HEK293 (cell line): ENCODE measurements around the gene ARHGAP33.

Source experiments
- BCL6B ChIP-seq: fragments of 450-650 bp; formaldehyde crosslinking; IDR thresholded peaks from 2 replicates; pipeline ENCODE4 v1.5.1; 2017; ENCODE audit warnings: missing biosample characterization, missing genetic modification characterization
- GFI1B ChIP-seq: fragments of 450-650 bp; formaldehyde crosslinking; IDR thresholded peaks from 2 replicates; pipeline ENCODE4 v1.5.1; 2016; ENCODE audit warnings: missing biosample characterization, missing genetic modification characterization
- GLIS2 ChIP-seq: fragments of 450-650 bp; formaldehyde crosslinking; IDR thresholded peaks from 2 replicates; pipeline ENCODE4 v1.5.1; 2016; ENCODE audit warnings: missing biosample characterization, missing genetic modification characterization
- KLF8 ChIP-seq: fragments of 450-650 bp; formaldehyde crosslinking; IDR thresholded peaks from 2 replicates; pipeline ENCODE4 v1.5.1; 2016; ENCODE audit warnings: missing biosample characterization, missing genetic modification characterization
- KLF9 ChIP-seq: fragments of 450-650 bp; formaldehyde crosslinking; IDR thresholded peaks from 2 replicates; pipeline ENCODE4 v1.5.1; 2016; ENCODE audit warnings: missing biosample characterization, missing genetic modification characterization, low read depth
- OSR2 ChIP-seq: fragments of 450-650 bp; formaldehyde crosslinking; IDR thresholded peaks from 2 replicates; pipeline ENCODE4 v1.5.1; 2016; ENCODE audit warnings: missing biosample characterization, missing genetic modification characterization
- PATZ1 ChIP-seq: fragments of 450-650 bp; formaldehyde crosslinking; IDR thresholded peaks from 2 replicates; pipeline ENCODE4 v1.5.1; 2016; ENCODE audit warnings: missing biosample characterization, missing genetic modification characterization
- PRDM10 ChIP-seq: fragments of 450-650 bp; formaldehyde crosslinking; IDR thresholded peaks from 2 replicates; pipeline ENCODE4 v1.5.1; 2016; ENCODE audit warnings: missing biosample characterization, missing genetic modification characterization
- REPIN1 ChIP-seq: fragments of 450-650 bp; formaldehyde crosslinking; IDR thresholded peaks from 2 replicates; pipeline ENCODE4 v1.5.1; 2017; ENCODE audit warnings: missing biosample characterization, missing genetic modification characterization, low read depth
- ZFP69B ChIP-seq: fragments of 450-650 bp; formaldehyde crosslinking; IDR thresholded peaks from 2 replicates; pipeline ENCODE4 v1.5.1; 2016; ENCODE audit warnings: missing biosample characterization, missing genetic modification characterization
- ZIC2 ChIP-seq: fragments of 450-650 bp; formaldehyde crosslinking; IDR thresholded peaks from 2 replicates; pipeline ENCODE4 v1.5.1; 2016; ENCODE audit warnings: missing biosample characterization, missing genetic modification characterization
- ZNF112 ChIP-seq: fragments of 450-650 bp; formaldehyde crosslinking; IDR thresholded peaks from 2 replicates; pipeline ENCODE4 v1.5.0; 2017; ENCODE audit warnings: missing biosample characterization, missing genetic modification characterization
- ZNF155 ChIP-seq: fragments of 450-650 bp; formaldehyde crosslinking; IDR thresholded peaks from 2 replicates; pipeline ENCODE4 v1.5.1; 2016; ENCODE audit warnings: missing biosample characterization, missing genetic modification characterization
- ZNF174 ChIP-seq: fragments of 450-650 bp; formaldehyde crosslinking; IDR thresholded peaks from 2 replicates; pipeline ENCODE4 v1.5.0; 2017; ENCODE audit warnings: missing biosample characterization, mild to moderate bottlenecking, missing genetic modification characterization
- ZNF214 ChIP-seq: fragments of 450-650 bp; formaldehyde crosslinking; IDR thresholded peaks from 2 replicates; pipeline ENCODE4 v1.5.1; 2017; ENCODE audit warnings: missing biosample characterization, mild to moderate bottlenecking, missing genetic modification characterization, borderline replicate concordance
- ZNF341 ChIP-seq: fragments of 450-650 bp; formaldehyde crosslinking; IDR thresholded peaks from 2 replicates; pipeline ENCODE4; 2016; ENCODE audit warnings: low read depth, missing biosample characterization, missing genetic modification characterization
- ZNF530 ChIP-seq: fragments of 450-650 bp; formaldehyde crosslinking; IDR thresholded peaks from 2 replicates; pipeline ENCODE4 v1.5.1; 2016; ENCODE audit warnings: low read depth, missing biosample characterization, missing genetic modification characterization
- ZNF654 ChIP-seq: fragments of 450-650 bp; formaldehyde crosslinking; IDR thresholded peaks from 2 replicates; pipeline ENCODE4 v1.5.1; 2016; ENCODE audit warnings: low read depth, missing biosample characterization, missing genetic modification characterization
- ZNF658 ChIP-seq: fragments of 450-650 bp; formaldehyde crosslinking; IDR thresholded peaks from 2 replicates; pipeline ENCODE4; 2016; ENCODE audit warnings: missing biosample characterization, missing genetic modification characterization
- ZNF664 ChIP-seq: fragments of 450-650 bp; formaldehyde crosslinking; IDR thresholded peaks from 2 replicates; pipeline ENCODE4 v1.5.1; 2016; ENCODE audit warnings: missing biosample characterization, missing genetic modification characterization
- ZNF670 ChIP-seq: fragments of 450-650 bp; formaldehyde crosslinking; IDR thresholded peaks from 2 replicates; pipeline ENCODE4 v1.5.1; 2016; ENCODE audit warnings: missing biosample characterization, missing genetic modification characterization, low read depth
- ZNF776 ChIP-seq: fragments of 450-650 bp; formaldehyde crosslinking; IDR thresholded peaks from 2 replicates; pipeline ENCODE4 v1.5.0; 2017; ENCODE audit warnings: missing biosample characterization, missing genetic modification characterization, borderline replicate concordance
- ZSCAN16 ChIP-seq: fragments of 450-650 bp; formaldehyde crosslinking; IDR thresholded peaks from 2 replicates; pipeline ENCODE4 v1.5.1; 2016; ENCODE audit warnings: missing biosample characterization, missing genetic modification characterization
- ZXDB ChIP-seq: fragments of 450-650 bp; formaldehyde crosslinking; IDR thresholded peaks from 2 replicates; pipeline ENCODE4 v1.5.1; 2016; ENCODE audit warnings: missing biosample characterization, missing genetic modification characterization
- TF ChIP-seq, protein P1 (sequence below): fragments of 450-650 bp; formaldehyde crosslinking; IDR thresholded peaks from 2 replicates; pipeline ENCODE4 v1.5.1; 2016; ENCODE audit warnings: missing biosample characterization, missing genetic modification characterization
- TF ChIP-seq, protein P2 (sequence below): fragments of 450-650 bp; formaldehyde crosslinking; IDR thresholded peaks from 2 replicates; pipeline ENCODE4 v1.5.1; 2016; ENCODE audit warnings: missing biosample characterization, missing genetic modification characterization, borderline replicate concordance
- TF ChIP-seq, protein P3 (sequence below): fragments of 450-650 bp; formaldehyde crosslinking; IDR thresholded peaks from 2 replicates; pipeline ENCODE4 v1.5.1; 2016; ENCODE audit warnings: missing biosample characterization, missing genetic modification characterization
- TF ChIP-seq, protein P4 (sequence below): fragments of 450-650 bp; formaldehyde crosslinking; IDR thresholded peaks from 2 replicates; pipeline ENCODE4 v1.5.1; 2016; ENCODE audit warnings: missing biosample characterization, missing genetic modification characterization

ARHGAP33 gene

GRCh38 chr19:35781650-35782049, 6.3 kb downstream of the ARHGAP33 start (continued):
- TF ChIP-seq PRDM10 (peak; percentile 13; the same call in 1 of the 2 replicates), ZSCAN16 (tag by site-specific recombination) (no peak), ZNF658 (tag by site-specific recombination) (no peak), KLF8 (no peak; the same call in 1 of the 2 replicates), KLF9 (tag by site-specific recombination) (no peak), ZNF112 (tag by site-specific recombination) (no peak), ZNF214 (tag by site-specific recombination) (no peak), GFI1B (tag by site-specific recombination) (no peak), ZNF776 (tag by site-specific recombination) (no peak), BCL6B (tag by site-specific recombination) (no peak), PATZ1 (tag by site-specific recombination) (no peak), ZNF654 (tag by site-specific recombination) (no peak), OSR2 (tag by site-specific recombination) (no peak), ZNF670 (tag by site-specific recombination) (no peak), ZNF341 (peak; percentile 54), GLIS2 (peak; percentile 70), ZNF155 (no peak), ZIC2 (tag by site-specific recombination) (peak; percentile 82), ZXDB (tag by site-specific recombination) (no peak), ZNF530 (tag by site-specific recombination) (no peak), ZFP69B (tag by site-specific recombination) (no peak), ZNF664 (tag by site-specific recombination) (no peak), ZNF174 (tag by site-specific recombination) (no peak), REPIN1 (tag by site-specific recombination) (no peak)
- TF ChIP-seq, protein P1, sequence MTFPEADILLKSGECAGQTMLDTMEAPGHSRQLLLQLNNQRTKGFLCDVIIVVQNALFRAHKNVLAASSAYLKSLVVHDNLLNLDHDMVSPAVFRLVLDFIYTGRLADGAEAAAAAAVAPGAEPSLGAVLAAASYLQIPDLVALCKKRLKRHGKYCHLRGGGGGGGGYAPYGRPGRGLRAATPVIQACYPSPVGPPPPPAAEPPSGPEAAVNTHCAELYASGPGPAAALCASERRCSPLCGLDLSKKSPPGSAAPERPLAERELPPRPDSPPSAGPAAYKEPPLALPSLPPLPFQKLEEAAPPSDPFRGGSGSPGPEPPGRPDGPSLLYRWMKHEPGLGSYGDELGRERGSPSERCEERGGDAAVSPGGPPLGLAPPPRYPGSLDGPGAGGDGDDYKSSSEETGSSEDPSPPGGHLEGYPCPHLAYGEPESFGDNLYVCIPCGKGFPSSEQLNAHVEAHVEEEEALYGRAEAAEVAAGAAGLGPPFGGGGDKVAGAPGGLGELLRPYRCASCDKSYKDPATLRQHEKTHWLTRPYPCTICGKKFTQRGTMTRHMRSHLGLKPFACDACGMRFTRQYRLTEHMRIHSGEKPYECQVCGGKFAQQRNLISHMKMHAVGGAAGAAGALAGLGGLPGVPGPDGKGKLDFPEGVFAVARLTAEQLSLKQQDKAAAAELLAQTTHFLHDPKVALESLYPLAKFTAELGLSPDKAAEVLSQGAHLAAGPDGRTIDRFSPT (tag by site-specific recombination) = no peak
- TF ChIP-seq, protein P2, sequence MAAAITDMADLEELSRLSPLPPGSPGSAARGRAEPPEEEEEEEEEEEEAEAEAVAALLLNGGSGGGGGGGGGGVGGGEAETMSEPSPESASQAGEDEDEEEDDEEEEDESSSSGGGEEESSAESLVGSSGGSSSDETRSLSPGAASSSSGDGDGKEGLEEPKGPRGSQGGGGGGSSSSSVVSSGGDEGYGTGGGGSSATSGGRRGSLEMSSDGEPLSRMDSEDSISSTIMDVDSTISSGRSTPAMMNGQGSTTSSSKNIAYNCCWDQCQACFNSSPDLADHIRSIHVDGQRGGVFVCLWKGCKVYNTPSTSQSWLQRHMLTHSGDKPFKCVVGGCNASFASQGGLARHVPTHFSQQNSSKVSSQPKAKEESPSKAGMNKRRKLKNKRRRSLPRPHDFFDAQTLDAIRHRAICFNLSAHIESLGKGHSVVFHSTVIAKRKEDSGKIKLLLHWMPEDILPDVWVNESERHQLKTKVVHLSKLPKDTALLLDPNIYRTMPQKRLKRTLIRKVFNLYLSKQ = no peak
- TF ChIP-seq, protein P3, sequence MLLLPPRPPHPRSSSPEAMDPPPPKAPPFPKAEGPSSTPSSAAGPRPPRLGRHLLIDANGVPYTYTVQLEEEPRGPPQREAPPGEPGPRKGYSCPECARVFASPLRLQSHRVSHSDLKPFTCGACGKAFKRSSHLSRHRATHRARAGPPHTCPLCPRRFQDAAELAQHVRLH (tag by site-specific recombination) = no peak
- TF ChIP-seq, protein P4, sequence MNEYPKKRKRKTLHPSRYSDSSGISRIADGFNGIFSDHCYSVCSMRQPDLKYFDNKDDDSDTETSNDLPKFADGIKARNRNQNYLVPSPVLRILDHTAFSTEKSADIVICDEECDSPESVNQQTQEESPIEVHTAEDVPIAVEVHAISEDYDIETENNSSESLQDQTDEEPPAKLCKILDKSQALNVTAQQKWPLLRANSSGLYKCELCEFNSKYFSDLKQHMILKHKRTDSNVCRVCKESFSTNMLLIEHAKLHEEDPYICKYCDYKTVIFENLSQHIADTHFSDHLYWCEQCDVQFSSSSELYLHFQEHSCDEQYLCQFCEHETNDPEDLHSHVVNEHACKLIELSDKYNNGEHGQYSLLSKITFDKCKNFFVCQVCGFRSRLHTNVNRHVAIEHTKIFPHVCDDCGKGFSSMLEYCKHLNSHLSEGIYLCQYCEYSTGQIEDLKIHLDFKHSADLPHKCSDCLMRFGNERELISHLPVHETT = no peak
